Measurements from ENCODE around the gene KDM5A.
A peak's percentile ranks its signal among the peaks of the same experiment; 100 is the strongest.

GRCh38 chr12:389142-390096 is at the start of gene KDM5A:
- TF ChIP-seq CTCF (IDR thresholded peaks at IDR 0.05; ENCODE audit: extremely low read depth in 1 of 2, insufficient read depth in 1 of 2, low read depth in 1 of 2, low read length in 2 of 2) = no peak
- no peak for TF ChIP-seq FOS (IDR thresholded peaks at IDR 0.05; ENCODE audit: borderline replicate concordance, insufficient read depth, low read length)
- TF ChIP-seq POLR2A (IDR thresholded peaks at IDR 0.05; ENCODE audit: low read depth, low read length) = peak; percentile 79
- no peak for TF ChIP-seq EZH2 (IDR thresholded peaks at IDR 0.05; ENCODE audit: borderline replicate concordance, low read depth, low read length, severe bottlenecking)
- TF ChIP-seq POLR2AphosphoS5 (IDR thresholded peaks at IDR 0.05; ENCODE audit: insufficient read depth, low read depth, low read length) = peak; percentile 82
- TF ChIP-seq MYC (IDR thresholded peaks at IDR 0.05; ENCODE audit: low read depth, low read length) = peak; percentile 57

All from endothelial cell of umbilical vein (primary cell).